K562 (cell line): ENCODE data around the gene GRWD1. TPM values are rescaled to one million over a fixed set of nuclear protein-coding genes. Genes with fewer than 3 reads are reported as not detected.

ENCODE experiments used
- ATF2 ChIP-seq: sonication (generic); formaldehyde crosslinking; IDR thresholded peaks from 2 replicates; pipeline ENCODE4 v1.8.1; 2022; ENCODE audit warnings: missing genetic modification reagents
- BRD4 ChIP-seq: fragments of 200-600 bp; sonication (generic); IDR thresholded peaks from 2 replicates; pipeline ENCODE4 v1.6.1; 2017; ENCODE audit warnings: inconsistent platforms
- CCNT2 ChIP-seq: IDR thresholded peaks from 2 replicates; pipeline ENCODE4 v1.6.1; 2011; ENCODE audit warnings: borderline replicate concordance, low read depth, mild to moderate bottlenecking, moderate library complexity, mixed read lengths, low read length; ENCODE audit not compliant: insufficient read length; ENCODE audit errors: extremely low read depth
- ID3 ChIP-seq, 2 experiments: fragments of 250-450 bp in 1 of 2; fragments of 450-650 bp in 1 of 2; sonication (Bioruptor Pico) in 1 of 2; IDR thresholded peaks; 2 replicates each; pipeline versions ENCODE4 v1.6.1 to v1.8.0; 2016 to 2021; ENCODE audit warnings: mild to moderate bottlenecking in 2 of 2, moderate library complexity in 2 of 2, missing compliant biosample characterization in 1 of 2, missing genetic modification characterization in 1 of 2
- ILF3 ChIP-seq: fragments of 450-650 bp; IDR thresholded peaks from 2 replicates; pipeline ENCODE4 v1.6.1; 2018; ENCODE audit warnings: antibody characterized with exemption, mild to moderate bottlenecking, moderate library complexity, borderline replicate concordance
- L3MBTL2 ChIP-seq: fragments of 450-650 bp; IDR thresholded peaks from 2 replicates; pipeline ENCODE4 v1.6.1; 2016; ENCODE audit warnings: mild to moderate bottlenecking, moderate library complexity
- LEF1 ChIP-seq: fragments of 450-650 bp; IDR thresholded peaks from 2 replicates; pipeline ENCODE4 v1.6.1; 2016; ENCODE audit warnings: mild to moderate bottlenecking
- MTA2 ChIP-seq: fragments of 450-650 bp; IDR thresholded peaks from 2 replicates; pipeline ENCODE4 v1.6.1; 2016; ENCODE audit warnings: low read depth
- XRCC3 ChIP-seq: fragments of 450-650 bp; IDR thresholded peaks from 2 replicates; pipeline ENCODE4 v1.6.1; 2017; ENCODE audit warnings: mild to moderate bottlenecking, moderate library complexity
- YY1 ChIP-seq, 3 experiments: IDR thresholded peaks; 2 replicates each; pipeline ENCODE4 v1.6.1; 2011; ENCODE audit warnings: low read length in 2 of 3, mild to moderate bottlenecking in 2 of 3, moderate library complexity in 2 of 3, borderline replicate concordance in 1 of 3, control low read depth in 1 of 3, low read depth in 1 of 3; ENCODE audit not compliant: insufficient read depth in 3 of 3, insufficient replicate concordance in 2 of 3, control insufficient read depth in 1 of 3, insufficient read length in 1 of 3; ENCODE audit errors: extremely low read depth in 1 of 3
- ZBTB11 ChIP-seq, 3 experiments: fragments of 200-800 bp in 1 of 3; fragments of 250-450 bp in 1 of 3; fragments of 450-650 bp in 1 of 3; sonication (Bioruptor Pico) in 1 of 3; sonication (Bioruptor generic) in 1 of 3; formaldehyde crosslinking in 1 of 3; IDR thresholded peaks; 2 replicates each; pipeline versions ENCODE4 v1.6.1 to v1.8.0; 2016 to 2022; ENCODE audit warnings: mild to moderate bottlenecking in 2 of 3, missing genetic modification characterization in 2 of 3, missing compliant biosample characterization in 1 of 3, moderate library complexity in 1 of 3
- ZNF174 ChIP-seq: fragments of 250-450 bp; sonication (Bioruptor Pico); IDR thresholded peaks from 2 replicates; pipeline ENCODE4 v1.4.0; 2020; ENCODE audit warnings: mild to moderate bottlenecking
- ZNF197 ChIP-seq: fragments of 200-800 bp; sonication (Bioruptor generic); IDR thresholded peaks from 2 replicates; pipeline ENCODE4 v1.6.1; 2016; ENCODE audit warnings: low read depth, missing genetic modification characterization, missing compliant biosample characterization
- ZNF282 ChIP-seq: sonication (generic); formaldehyde crosslinking; IDR thresholded peaks from 2 replicates; pipeline ENCODE4 v1.8.1; 2023; ENCODE audit warnings: missing genetic modification reagents
- ZNF518B ChIP-seq: fragments of 250-450 bp; sonication (Bioruptor Pico); IDR thresholded peaks from 2 replicates; pipeline ENCODE4 v1.5.0; 2021; ENCODE audit warnings: mild to moderate bottlenecking, moderate library complexity
- ZSCAN32 ChIP-seq: fragments of 450-650 bp; formaldehyde crosslinking; IDR thresholded peaks from 2 replicates; pipeline ENCODE4 v1.4.0; 2020; ENCODE audit warnings: mild to moderate bottlenecking, moderate library complexity
- polyA plus RNA-seq, 8 experiments: library from polyadenylated mRNA; depleted of rRNA in 4 of 8; stranded (reverse) in 5 of 8; unstranded in 3 of 8; fragments of >200 nt; fragmentation: Nextera tagmentation in 2 of 8; fragmentation: Illumina TruSeq in 1 of 8; extraction: Ambion mirVana in 2 of 8; extraction: Trizol in 1 of 8; gene quantifications; 2 replicates each; pipeline versions ENCODE4 v1.2.1 to v1.2.3, GENCODE V29; 2011 to 2014; ENCODE audit warnings: inconsistent platforms in 1 of 8, missing spikeins in 1 of 8
- total RNA-seq, 7 experiments: library from RNA; depleted of rRNA in 6 of 7; stranded (reverse); fragments of >200 nt in 6 of 7; fragmentation: Illumina TruSeq in 2 of 7; extraction: Trizol in 2 of 7; gene quantifications; 2 replicates each; pipeline versions ENCODE4 v1.2.1 to v1.2.3, GENCODE V29; 2011 to 2021; ENCODE audit warnings: low replicate concordance in 1 of 7

The GRWD1 gene
- total and polyA plus RNA-seq, 9 of the 15 experiments (the other 6 are each of a cell fraction or from before 2014, with no cell fraction given): 1.5 to 87.2 (median 24.5) TPM

- no peak for TF ChIP-seq ZNF518B (CRISPR knock-in tag)
- no peak for TF ChIP-seq L3MBTL2
- TF ChIP-seq ZBTB11 (CRISPR knock-in tag; IDR thresholded peaks at IDR 0.05): peak; percentile 79 to 97 (median 83); a peak in 5 of 6 replicates
- TF ChIP-seq ZNF174 (CRISPR knock-in tag): no peak
- TF ChIP-seq ID3 (CRISPR knock-in tag; IDR thresholded peaks at IDR 0.05): no peak
- TF ChIP-seq ID3 (tag; IDR thresholded peaks at IDR 0.05): no peak
- TF ChIP-seq ATF2: no peak
- TF ChIP-seq MTA2: no peak
- TF ChIP-seq ZNF197 (CRISPR knock-in tag): no peak
- TF ChIP-seq XRCC3: no peak
- TF ChIP-seq ZSCAN32 (CRISPR knock-in tag): peak; percentile 62; the same call in 1 of the 2 replicates
- no peak; the same call in 1 of the 2 replicates for TF ChIP-seq ILF3
- peak in 2 of 3 experiments; percentile 54 to 64 for TF ChIP-seq YY1 (IDR thresholded peaks at IDR 0.05; ENCODE audit: borderline replicate concordance in 1 of 3, control insufficient read depth in 1 of 3, extremely low read depth in 1 of 3, insufficient read depth in 3 of 3, insufficient read length in 1 of 3, insufficient replicate concordance in 2 of 3, low read depth in 1 of 3, low read length in 2 of 3)
- no peak for TF ChIP-seq CCNT2
- peak; percentile 82; the same call in 1 of the 2 replicates for TF ChIP-seq BRD4
- no peak for TF ChIP-seq LEF1
- no peak for TF ChIP-seq ZNF282 (CRISPR knock-in tag)
Measured at GRCh38 chr19:48469289-48469881, 23.6 kb downstream of the GRWD1 start, which contains the start of gene CYTH2 (continued).
